ENCODE data around the gene RELN.
"Not testable (repeated sequence)": the region's sequence is repeated elsewhere in the genome, so short reads cannot be mapped to it uniquely, and the experiment has no call there.

RELN gene

GRCh38 chr7:103919272-103919868 is 70.1 kb downstream of the RELN start:
- ChIA-PET POLR2A (no interaction called here), CTCF (interaction anchor here (0.6 kb wide), 1 partner anchor 14 kb away, joined by 3 read pairs; no protein-coding TSS in a partner anchor)
- H3K9me3 ChIP-seq (ENCODE audit: control extremely low read depth in 1 of 5, control insufficient read depth in 4 of 5, insufficient read depth in 2 of 5, low read depth in 1 of 5, low read length in 4 of 5) = no peaks in the 10 kb centered on the region
- no peaks in the 10 kb centered on the region for H3K36me3 ChIP-seq (ENCODE audit: control insufficient read depth in 4 of 4, insufficient read depth in 4 of 4, low read length in 3 of 4)
- H3K27ac ChIP-seq (ENCODE audit: insufficient read depth in 1 of 2, low read depth in 1 of 2, low read length in 2 of 2, poor library complexity in 1 of 2, severe bottlenecking in 2 of 2) = no peak overlapping the region
- H3K27me3 ChIP-seq (replicated peaks in 2 of 5; ENCODE audit: control insufficient read depth in 4 of 5, insufficient read depth in 5 of 5, low read length in 4 of 5) = peaks cover 0 to 2% (median 0%) of the 10 kb centered on the region in 5 experiments
- H3K4me1 ChIP-seq (ENCODE audit: control extremely low read depth in 1 of 4, control insufficient read depth in 4 of 4, insufficient read depth in 4 of 4, low read length in 3 of 4) = no peaks in the 10 kb centered on the region
- DNase-seq = peak; percentile 54 to 68 (median 59)
- whole genome bisulfite sequencing (ENCODE audit: insufficient coverage) = 4% methylated on average over 6 of the region's 8 CpGs
- H3K4me3 ChIP-seq (ENCODE audit: control insufficient read depth in 1 of 7, extremely low read depth in 1 of 7, insufficient read depth in 4 of 7, low read depth in 2 of 7, low read length in 6 of 7) = no peak overlapping the region

GRCh38 chr7:103918631-103919271 is 70.7 kb downstream of the RELN start:
- POLR2A ChIA-PET = no interaction called here
- 66% methylated on average over 4 of the region's 5 CpGs for WGBS (ENCODE audit: insufficient coverage)

GRCh38 chr7:103915680-103916357 is 73.6 kb downstream of the RELN start:
- CTCF ChIA-PET = no interaction called here
- POLR2A ChIA-PET = no interaction called here
- WGBS (ENCODE audit: insufficient coverage) = 88% methylated on average over 1 of the region's 1 CpG
- H3K36me3 ChIP-seq (ENCODE audit: control insufficient read depth in 4 of 4, insufficient read depth in 4 of 4, low read length in 3 of 4) = no peaks in the 10 kb centered on the region
- H3K27me3 ChIP-seq (replicated peaks in 2 of 5; ENCODE audit: control insufficient read depth in 4 of 5, insufficient read depth in 5 of 5, low read length in 4 of 5) = no peaks in the 10 kb centered on the region
- no peaks in the 10 kb centered on the region for H3K9me3 ChIP-seq (ENCODE audit: control extremely low read depth in 1 of 5, control insufficient read depth in 4 of 5, insufficient read depth in 2 of 5, low read depth in 1 of 5, low read length in 4 of 5)
- DNase-seq = peak; percentile 9 to 28 (median 26)
- no peak overlapping the region for H3K4me3 ChIP-seq (ENCODE audit: control insufficient read depth in 1 of 7, extremely low read depth in 1 of 7, insufficient read depth in 4 of 7, low read depth in 2 of 7, low read length in 6 of 7)
- H3K4me1 ChIP-seq (ENCODE audit: control extremely low read depth in 1 of 4, control insufficient read depth in 4 of 4, insufficient read depth in 4 of 4, low read length in 3 of 4) = no peaks in the 10 kb centered on the region
- H3K27ac ChIP-seq (ENCODE audit: insufficient read depth in 1 of 2, low read depth in 1 of 2, low read length in 2 of 2, poor library complexity in 1 of 2, severe bottlenecking in 2 of 2) = no peak overlapping the region

More at GRCh38 chr7:103918631-103919271, 70.7 kb downstream of the RELN start:
- Histone ChIP-seq H3K4me1 (ENCODE audit: control extremely low read depth in 1 of 4, control insufficient read depth in 4 of 4, insufficient read depth in 4 of 4, low read length in 3 of 4) (no peaks in the 10 kb centered on the region), H3K27me3 (replicated peaks in 2 of 5; ENCODE audit: control insufficient read depth in 4 of 5, insufficient read depth in 5 of 5, low read length in 4 of 5) (no peaks in the 10 kb centered on the region), H3K4me3 (ENCODE audit: control insufficient read depth in 1 of 7, extremely low read depth in 1 of 7, insufficient read depth in 4 of 7, low read depth in 2 of 7, low read length in 6 of 7) (no peak overlapping the region), H3K36me3 (ENCODE audit: control insufficient read depth in 4 of 4, insufficient read depth in 4 of 4, low read length in 3 of 4) (no peaks in the 10 kb centered on the region), H3K27ac (ENCODE audit: insufficient read depth in 1 of 2, low read depth in 1 of 2, low read length in 2 of 2, poor library complexity in 1 of 2, severe bottlenecking in 2 of 2) (no peak overlapping the region), H3K9me3 (ENCODE audit: control extremely low read depth in 1 of 5, control insufficient read depth in 4 of 5, insufficient read depth in 2 of 5, low read depth in 1 of 5, low read length in 4 of 5) (no peaks in the 10 kb centered on the region)
- DNase-seq = no peak
- CTCF ChIA-PET = interaction anchor here (0.6 kb wide), 1 partner anchor 14 kb away, joined by 3 read pairs; no protein-coding TSS in a partner anchor

- Histone ChIP-seq H3K9me3 (ENCODE audit: control extremely low read depth in 1 of 5, control insufficient read depth in 4 of 5, insufficient read depth in 2 of 5, low read depth in 1 of 5, low read length in 4 of 5) (no peaks in the 10 kb centered on the region), H3K4me3 (ENCODE audit: control insufficient read depth in 1 of 7, extremely low read depth in 1 of 7, insufficient read depth in 4 of 7, low read depth in 2 of 7, low read length in 6 of 7) (no peak overlapping the region), H3K27me3 (replicated peaks in 2 of 5; ENCODE audit: control insufficient read depth in 4 of 5, insufficient read depth in 5 of 5, low read length in 4 of 5) (no peaks in the 10 kb centered on the region), H3K4me1 (ENCODE audit: control extremely low read depth in 1 of 4, control insufficient read depth in 4 of 4, insufficient read depth in 4 of 4, low read length in 3 of 4) (no peaks in the 10 kb centered on the region), H3K36me3 (ENCODE audit: control insufficient read depth in 4 of 4, insufficient read depth in 4 of 4, low read length in 3 of 4) (no peaks in the 10 kb centered on the region), H3K27ac (ENCODE audit: insufficient read depth in 1 of 2, low read depth in 1 of 2, low read length in 2 of 2, poor library complexity in 1 of 2, severe bottlenecking in 2 of 2) (no peak overlapping the region)
- CTCF ChIA-PET = no interaction called here
- no peak for DNase-seq
- POLR2A ChIA-PET = no interaction called here
- WGBS (ENCODE audit: insufficient coverage) = 90% methylated on average over 5 of the region's 6 CpGs
Observed at GRCh38 chr7:103914147-103914899, 75.1 kb downstream of the RELN start.

DNA sequence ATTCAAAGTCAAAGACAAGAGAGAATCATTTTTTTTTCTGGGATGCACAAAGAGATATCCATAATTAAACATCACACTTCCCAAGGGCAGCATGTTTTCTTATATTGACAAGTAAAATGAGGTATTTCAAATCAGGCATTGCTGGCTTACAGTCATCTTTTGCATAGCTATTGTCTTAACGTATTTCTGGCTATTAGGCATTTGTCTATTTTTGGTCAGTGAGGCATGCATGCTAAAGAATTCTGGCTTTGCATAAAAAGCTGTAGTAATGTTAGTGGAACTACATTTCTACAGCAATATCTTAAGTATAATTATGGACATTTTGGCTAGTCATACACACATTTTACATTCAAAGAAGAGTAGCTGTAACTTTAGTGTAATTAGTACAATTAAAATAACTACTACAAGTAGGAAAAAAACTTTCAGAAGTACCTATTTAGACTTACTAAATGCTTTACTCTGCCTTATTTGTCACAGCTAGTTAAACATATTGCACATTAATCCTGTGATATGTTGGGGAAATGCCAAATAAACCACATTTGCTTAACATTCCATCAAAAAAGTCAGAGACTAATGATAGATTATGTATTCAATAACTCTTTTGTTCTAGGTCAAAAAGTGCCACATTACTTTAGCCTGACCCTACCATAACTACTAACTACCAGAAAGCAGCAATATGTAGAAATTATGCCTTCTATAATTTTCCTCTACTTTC is 76.4 kb downstream of the RELN start:
- no peaks in the 10 kb centered on the region for H3K9me3 ChIP-seq (ENCODE audit: control extremely low read depth in 1 of 5, control insufficient read depth in 4 of 5, insufficient read depth in 2 of 5, low read depth in 1 of 5, low read length in 4 of 5)
- DNase-seq = no peak
- no peak overlapping the region for H3K27ac ChIP-seq (ENCODE audit: insufficient read depth in 1 of 2, low read depth in 1 of 2, low read length in 2 of 2, poor library complexity in 1 of 2, severe bottlenecking in 2 of 2)
- no CpG with 5 or more reads among the region's 1 CpG for WGBS (ENCODE audit: insufficient coverage)
- ChIA-PET POLR2A (interaction anchor here (0.6 kb wide), 1 partner anchor 33 kb away, joined by 3 read pairs; no protein-coding TSS in a partner anchor), CTCF (no interaction called here)
- H3K36me3 ChIP-seq (ENCODE audit: control insufficient read depth in 4 of 4, insufficient read depth in 4 of 4, low read length in 3 of 4) = no peaks in the 10 kb centered on the region
- no peaks in the 10 kb centered on the region for H3K27me3 ChIP-seq (replicated peaks in 2 of 5; ENCODE audit: control insufficient read depth in 4 of 5, insufficient read depth in 5 of 5, low read length in 4 of 5)
- no peaks in the 10 kb centered on the region for H3K4me1 ChIP-seq (ENCODE audit: control extremely low read depth in 1 of 4, control insufficient read depth in 4 of 4, insufficient read depth in 4 of 4, low read length in 3 of 4)
- no peak overlapping the region for H3K4me3 ChIP-seq (ENCODE audit: control insufficient read depth in 1 of 7, extremely low read depth in 1 of 7, insufficient read depth in 4 of 7, low read depth in 2 of 7, low read length in 6 of 7)

GRCh38 chr7:103911015-103911414 is 78.4 kb downstream of the RELN start:
- CTCF ChIA-PET; H3K27ac ChIP-seq (ENCODE audit: insufficient read depth in 1 of 2, low read depth in 1 of 2, low read length in 2 of 2, poor library complexity in 1 of 2, severe bottlenecking in 2 of 2); H3K36me3 ChIP-seq (ENCODE audit: control insufficient read depth in 4 of 4, insufficient read depth in 4 of 4, low read length in 3 of 4); POLR2A ChIA-PET; DNase-seq; H3K9me3 ChIP-seq (ENCODE audit: control extremely low read depth in 1 of 5, control insufficient read depth in 4 of 5, insufficient read depth in 2 of 5, low read depth in 1 of 5, low read length in 4 of 5); H3K27me3 ChIP-seq (replicated peaks in 2 of 5; ENCODE audit: control insufficient read depth in 4 of 5, insufficient read depth in 5 of 5, low read length in 4 of 5); H3K4me3 ChIP-seq (ENCODE audit: control insufficient read depth in 1 of 7, extremely low read depth in 1 of 7, insufficient read depth in 4 of 7, low read depth in 2 of 7, low read length in 6 of 7); H3K4me1 ChIP-seq (ENCODE audit: control extremely low read depth in 1 of 4, control insufficient read depth in 4 of 4, insufficient read depth in 4 of 4, low read length in 3 of 4): not testable (repeated sequence)
- no CpG with 5 or more reads among the region's 1 CpG for WGBS (ENCODE audit: insufficient coverage)
